ENCODE results near the gene OSBPL10. TPM values are rescaled to one million over a fixed set of nuclear protein-coding genes. Genes with fewer than 3 reads are reported as not detected.

OSBPL10 gene
- total RNA-seq, 1 donor from 2014 or later, result 20.5 TPM

- Histone ChIP-seq H3K27me3 (ENCODE audit: control insufficient read depth, insufficient read depth, low read length) (no peaks in the 10 kb centered on the region), H3K4me3 (ENCODE audit: low read depth, low read length) (no peak overlapping the region), H3K36me3 (ENCODE audit: control insufficient read depth, insufficient read depth, low read length) (no peaks in the 10 kb centered on the region)
- no peak for FAIRE-seq
- no peak for TF ChIP-seq CTCF (IDR thresholded peaks at IDR 0.05; ENCODE audit: insufficient read depth, low read length, severe bottlenecking)
- DNase-seq (ENCODE audit: low read depth), result no peak
Measured at GRCh38 chr3:31936420-31937060, 44.5 kb downstream of the OSBPL10 start.

GRCh38 chr3:31934866-31935265 lies 46.2 kb downstream of the OSBPL10 start:
- no peak overlapping the region for H3K4me3 ChIP-seq (ENCODE audit: low read depth, low read length)
- TF ChIP-seq CTCF (IDR thresholded peaks at IDR 0.05; ENCODE audit: insufficient read depth, low read length, severe bottlenecking), result no peak
- H3K27me3 ChIP-seq (ENCODE audit: control insufficient read depth, insufficient read depth, low read length), result no peaks in the 10 kb centered on the region
- FAIRE-seq, result no peak
- no peaks in the 10 kb centered on the region for H3K36me3 ChIP-seq (ENCODE audit: control insufficient read depth, insufficient read depth, low read length)
- DNase-seq (ENCODE audit: low read depth), result peak; percentile 61

GRCh38 chr3:31934018-31934417 lies 47.0 kb downstream of the OSBPL10 start:
- DNase-seq (ENCODE audit: low read depth), result no peak
- no peak for FAIRE-seq
- no peak for TF ChIP-seq CTCF (IDR thresholded peaks at IDR 0.05; ENCODE audit: insufficient read depth, low read length, severe bottlenecking)
- Histone ChIP-seq H3K4me3 (ENCODE audit: low read depth, low read length) (no peak overlapping the region), H3K27me3 (ENCODE audit: control insufficient read depth, insufficient read depth, low read length) (no peaks in the 10 kb centered on the region), H3K36me3 (ENCODE audit: control insufficient read depth, insufficient read depth, low read length) (no peaks in the 10 kb centered on the region)

- DNase-seq (ENCODE audit: low read depth), result no peak
- no peak for TF ChIP-seq CTCF (IDR thresholded peaks at IDR 0.05; ENCODE audit: insufficient read depth, low read length, severe bottlenecking)
- Histone ChIP-seq H3K36me3 (ENCODE audit: control insufficient read depth, insufficient read depth, low read length) (no peaks in the 10 kb centered on the region), H3K4me3 (ENCODE audit: low read depth, low read length) (no peak overlapping the region), H3K27me3 (ENCODE audit: control insufficient read depth, insufficient read depth, low read length) (no peaks in the 10 kb centered on the region)
- FAIRE-seq, result no peak
Measured at GRCh38 chr3:31932990-31933389, 48.1 kb downstream of the OSBPL10 start.

GRCh38 chr3:31929826-31930502 lies 51.1 kb downstream of the OSBPL10 start:
- Histone ChIP-seq H3K36me3 (ENCODE audit: control insufficient read depth, insufficient read depth, low read length) (no peaks in the 10 kb centered on the region), H3K27me3 (ENCODE audit: control insufficient read depth, insufficient read depth, low read length) (no peaks in the 10 kb centered on the region), H3K4me3 (ENCODE audit: low read depth, low read length) (no peak overlapping the region)
- TF ChIP-seq CTCF (IDR thresholded peaks at IDR 0.05; ENCODE audit: insufficient read depth, low read length, severe bottlenecking), result no peak
- DNase-seq (ENCODE audit: low read depth) (no peak), FAIRE-seq (no peak)
